Measurements from ENCODE around the gene LRRC8A.

DNA sequence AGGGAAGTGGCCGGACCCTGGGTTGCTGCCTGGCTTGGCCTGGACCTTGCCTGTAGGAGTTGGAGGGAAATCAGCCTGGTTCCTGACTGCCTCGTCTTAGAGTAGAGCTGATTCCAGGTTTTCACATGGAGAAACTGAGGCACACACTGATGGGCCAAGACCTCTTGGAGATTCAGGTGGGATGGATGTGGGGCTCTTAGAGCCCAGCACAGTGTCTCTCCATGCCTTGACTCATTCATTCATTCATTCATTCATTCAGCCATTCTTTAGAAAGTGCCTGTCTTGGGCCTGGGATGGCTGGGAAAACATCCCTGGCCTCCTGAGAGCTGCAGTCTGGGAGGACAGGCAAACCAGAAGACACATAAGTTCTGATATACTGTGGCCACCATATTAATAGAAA lies 2.2 kb downstream of the LRRC8A start:
- TF ChIP-seq, protein P1, sequence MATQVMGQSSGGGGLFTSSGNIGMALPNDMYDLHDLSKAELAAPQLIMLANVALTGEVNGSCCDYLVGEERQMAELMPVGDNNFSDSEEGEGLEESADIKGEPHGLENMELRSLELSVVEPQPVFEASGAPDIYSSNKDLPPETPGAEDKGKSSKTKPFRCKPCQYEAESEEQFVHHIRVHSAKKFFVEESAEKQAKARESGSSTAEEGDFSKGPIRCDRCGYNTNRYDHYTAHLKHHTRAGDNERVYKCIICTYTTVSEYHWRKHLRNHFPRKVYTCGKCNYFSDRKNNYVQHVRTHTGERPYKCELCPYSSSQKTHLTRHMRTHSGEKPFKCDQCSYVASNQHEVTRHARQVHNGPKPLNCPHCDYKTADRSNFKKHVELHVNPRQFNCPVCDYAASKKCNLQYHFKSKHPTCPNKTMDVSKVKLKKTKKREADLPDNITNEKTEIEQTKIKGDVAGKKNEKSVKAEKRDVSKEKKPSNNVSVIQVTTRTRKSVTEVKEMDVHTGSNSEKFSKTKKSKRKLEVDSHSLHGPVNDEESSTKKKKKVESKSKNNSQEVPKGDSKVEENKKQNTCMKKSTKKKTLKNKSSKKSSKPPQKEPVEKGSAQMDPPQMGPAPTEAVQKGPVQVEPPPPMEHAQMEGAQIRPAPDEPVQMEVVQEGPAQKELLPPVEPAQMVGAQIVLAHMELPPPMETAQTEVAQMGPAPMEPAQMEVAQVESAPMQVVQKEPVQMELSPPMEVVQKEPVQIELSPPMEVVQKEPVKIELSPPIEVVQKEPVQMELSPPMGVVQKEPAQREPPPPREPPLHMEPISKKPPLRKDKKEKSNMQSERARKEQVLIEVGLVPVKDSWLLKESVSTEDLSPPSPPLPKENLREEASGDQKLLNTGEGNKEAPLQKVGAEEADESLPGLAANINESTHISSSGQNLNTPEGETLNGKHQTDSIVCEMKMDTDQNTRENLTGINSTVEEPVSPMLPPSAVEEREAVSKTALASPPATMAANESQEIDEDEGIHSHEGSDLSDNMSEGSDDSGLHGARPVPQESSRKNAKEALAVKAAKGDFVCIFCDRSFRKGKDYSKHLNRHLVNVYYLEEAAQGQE (IDR thresholded peaks at IDR 0.05; ENCODE audit: low read depth): no peak
- TF ChIP-seq, protein P2, sequence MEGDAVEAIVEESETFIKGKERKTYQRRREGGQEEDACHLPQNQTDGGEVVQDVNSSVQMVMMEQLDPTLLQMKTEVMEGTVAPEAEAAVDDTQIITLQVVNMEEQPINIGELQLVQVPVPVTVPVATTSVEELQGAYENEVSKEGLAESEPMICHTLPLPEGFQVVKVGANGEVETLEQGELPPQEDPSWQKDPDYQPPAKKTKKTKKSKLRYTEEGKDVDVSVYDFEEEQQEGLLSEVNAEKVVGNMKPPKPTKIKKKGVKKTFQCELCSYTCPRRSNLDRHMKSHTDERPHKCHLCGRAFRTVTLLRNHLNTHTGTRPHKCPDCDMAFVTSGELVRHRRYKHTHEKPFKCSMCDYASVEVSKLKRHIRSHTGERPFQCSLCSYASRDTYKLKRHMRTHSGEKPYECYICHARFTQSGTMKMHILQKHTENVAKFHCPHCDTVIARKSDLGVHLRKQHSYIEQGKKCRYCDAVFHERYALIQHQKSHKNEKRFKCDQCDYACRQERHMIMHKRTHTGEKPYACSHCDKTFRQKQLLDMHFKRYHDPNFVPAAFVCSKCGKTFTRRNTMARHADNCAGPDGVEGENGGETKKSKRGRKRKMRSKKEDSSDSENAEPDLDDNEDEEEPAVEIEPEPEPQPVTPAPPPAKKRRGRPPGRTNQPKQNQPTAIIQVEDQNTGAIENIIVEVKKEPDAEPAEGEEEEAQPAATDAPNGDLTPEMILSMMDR (IDR thresholded peaks at IDR 0.05 in 2 of 3, conservative IDR thresholded peaks at IDR 0.05 in 1 of 3; ENCODE audit: borderline replicate concordance in 1 of 3, insufficient read depth in 1 of 3, low read depth in 2 of 3, low read length in 2 of 3): no peak
- TF ChIP-seq POLR2A (IDR thresholded peaks at IDR 0.05; ENCODE audit: borderline replicate concordance, extremely low read depth, insufficient read depth, insufficient read length) (no peak), EZH2 (IDR thresholded peaks at IDR 0.05) (no peak)
